ENCODE results near the gene RAB7B.

GRCh38 chr1:205943245-205943644 lies 60.0 kb downstream of the RAB7B start, which contains the start of gene SLC26A9:
- TF ChIP-seq EZH2 (IDR thresholded peaks at IDR 0.05; ENCODE audit: low read length, missing control alignments), result no peak
- no peak for TF ChIP-seq CTCF (conservative IDR thresholded peaks at IDR 0.05 in 1 of 2, IDR thresholded peaks at IDR 0.05 in 1 of 2; ENCODE audit: low read depth in 1 of 2, low read length in 2 of 2)
